BLaER1 (cell line): Measurements from ENCODE around the gene SVBP.
"Not testable (repeated sequence)": the region's sequence is repeated elsewhere in the genome, so short reads cannot be mapped to it uniquely, and the experiment has no call there.

ENCODE experiments used
- H3K27ac ChIP-seq: shearing (Covaris generic); formaldehyde crosslinking; 2 replicates; pipeline ENCODE4 v1.8.1; 2022
- H3K27me3 ChIP-seq: shearing (Covaris generic); formaldehyde crosslinking; 2 replicates; pipeline ENCODE4 v1.8.1; 2022
- H3K36me3 ChIP-seq: shearing (Covaris generic); formaldehyde crosslinking; 2 replicates; pipeline ENCODE4 v1.8.1; 2022
- H3K4me1 ChIP-seq: shearing (Covaris generic); formaldehyde crosslinking; 2 replicates; pipeline ENCODE4 v1.8.1; 2022
- H3K4me2 ChIP-seq: shearing (Covaris generic); formaldehyde crosslinking; 2 replicates; pipeline ENCODE4 v1.8.1; 2022
- H3K4me3 ChIP-seq: shearing (Covaris generic); formaldehyde crosslinking; 2 replicates; pipeline ENCODE4 v1.8.1; 2022
- H3K9ac ChIP-seq: shearing (Covaris generic); formaldehyde crosslinking; 2 replicates; pipeline ENCODE4 v1.8.1; 2022
- H3K9me3 ChIP-seq: shearing (Covaris generic); formaldehyde crosslinking; 2 replicates; pipeline ENCODE4 v1.8.1; 2022
- H4K20me1 ChIP-seq: shearing (Covaris generic); formaldehyde crosslinking; 2 replicates; pipeline ENCODE4 v1.8.1; 2022
- Cebpa-rat ChIP-seq: shearing (Covaris generic); IDR thresholded peaks from 2 replicates; pipeline ENCODE4 v1.8.1; 2022

Gene SVBP

GRCh38 chr1:42825036-42825851 lies 8.0 kb upstream of the SVBP start:
- TF ChIP-seq Cebpa-rat = no peak
- H3K36me3 ChIP-seq = no peaks in the 10 kb centered on the region
- no peaks in the 10 kb centered on the region for H4K20me1 ChIP-seq
- no peak overlapping the region for H3K4me2 ChIP-seq
- no peak overlapping the region for H3K9ac ChIP-seq
- H3K27me3 ChIP-seq = no peaks in the 10 kb centered on the region
- H3K9me3 ChIP-seq = no peaks in the 10 kb centered on the region
- H3K4me3 ChIP-seq = no peak overlapping the region
- H3K27ac ChIP-seq = no peak overlapping the region
- no peaks in the 10 kb centered on the region for H3K4me1 ChIP-seq

DNA sequence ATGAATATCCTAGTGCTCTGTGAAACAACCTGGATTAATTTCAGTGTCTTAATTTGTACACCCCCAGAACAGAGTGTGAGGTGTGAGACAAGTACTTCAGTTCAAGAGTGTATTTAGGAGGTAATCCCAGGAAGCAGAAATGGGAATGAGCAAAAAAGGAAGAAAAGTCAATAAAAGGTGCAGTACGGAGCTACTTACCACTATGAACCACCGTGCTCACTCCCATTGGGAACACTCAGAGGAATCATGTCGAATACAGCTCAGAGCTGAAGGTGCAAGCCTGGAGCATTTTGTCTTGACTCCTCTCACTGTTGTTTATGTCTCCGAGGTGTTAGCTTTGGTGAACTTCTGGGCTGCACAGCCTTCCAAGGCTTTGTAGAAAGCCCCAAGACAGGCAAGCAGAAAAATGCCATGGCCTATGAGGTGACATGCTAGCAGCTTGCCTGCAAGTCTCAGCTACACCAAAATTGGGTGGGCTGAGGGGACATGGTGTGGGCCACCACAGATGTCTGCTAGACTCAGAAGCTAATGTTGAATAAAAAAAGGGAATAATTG lies 7.4 kb upstream of the SVBP start:
- Histone ChIP-seq H3K4me1 (no peaks in the 10 kb centered on the region), H3K9me3 (no peaks in the 10 kb centered on the region), H3K4me2 (no peak overlapping the region), H3K27ac (no peak overlapping the region), H3K27me3 (no peaks in the 10 kb centered on the region), H4K20me1 (no peaks in the 10 kb centered on the region), H3K4me3 (no peak overlapping the region), H3K9ac (no peak overlapping the region), H3K36me3 (no peaks in the 10 kb centered on the region)
- TF ChIP-seq Cebpa-rat = no peak

DNA sequence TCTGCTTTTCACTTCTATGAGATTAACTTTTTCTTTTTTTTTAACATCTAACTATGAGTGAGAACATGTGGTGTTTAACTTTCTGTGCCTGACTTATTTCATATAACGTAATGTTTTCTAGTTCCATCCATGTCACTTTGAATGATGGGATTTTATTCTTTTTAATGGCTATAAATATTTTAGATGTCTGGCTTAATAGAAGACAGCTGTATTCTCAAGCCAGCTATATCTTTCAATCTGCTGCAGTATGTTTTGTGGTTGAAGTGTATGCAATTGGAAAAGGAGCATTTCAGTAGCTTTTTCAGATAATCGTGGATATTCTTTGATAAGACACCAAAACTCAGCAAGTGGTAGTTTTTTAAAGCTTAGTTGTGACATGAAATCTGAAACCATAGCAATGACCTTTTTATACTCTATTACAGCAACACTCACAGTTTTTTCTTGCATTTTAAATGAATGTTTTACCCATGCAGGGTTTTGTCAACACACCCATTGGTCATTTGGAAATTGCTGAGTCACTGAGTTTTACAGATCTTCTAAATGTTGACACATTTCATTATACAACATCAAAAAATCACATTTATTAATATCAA lies 5.7 kb upstream of the SVBP start:
- Histone ChIP-seq H3K36me3 (no peaks in the 10 kb centered on the region), H3K27me3 (no peaks in the 10 kb centered on the region), H3K4me3 (no peak overlapping the region), H4K20me1 (no peaks in the 10 kb centered on the region), H3K9me3 (no peaks in the 10 kb centered on the region), H3K27ac (no peak overlapping the region), H3K9ac (no peak overlapping the region), H3K4me2 (no peak overlapping the region), H3K4me1 (peaks cover 2% of the 10 kb centered on the region; the same call in 1 of the 2 replicates)
- TF ChIP-seq Cebpa-rat = no peak

DNA sequence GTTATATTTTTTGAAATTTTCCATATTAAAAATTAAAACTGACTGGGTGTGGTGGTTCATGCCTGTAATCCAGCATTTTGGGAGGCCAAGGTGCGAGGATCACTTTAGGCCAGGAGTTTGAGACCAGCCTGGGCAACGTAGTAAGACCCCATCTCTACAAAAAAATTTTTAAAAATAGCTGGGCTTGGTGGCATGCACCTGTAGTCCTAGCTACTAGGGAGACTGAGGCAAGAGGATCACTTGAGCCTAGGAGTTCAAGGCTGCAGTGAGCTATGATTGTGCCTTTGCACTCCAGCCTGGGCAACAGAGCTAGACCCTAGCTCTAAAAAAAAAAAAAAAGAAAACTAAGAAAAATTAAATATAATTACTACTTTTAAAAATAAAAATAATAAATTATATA lies 4.5 kb upstream of the SVBP start:
- H3K36me3 ChIP-seq = no peaks in the 10 kb centered on the region
- H3K9me3 ChIP-seq = no peaks in the 10 kb centered on the region
- H4K20me1 ChIP-seq = no peaks in the 10 kb centered on the region
- H3K4me2 ChIP-seq = no peak overlapping the region
- H3K9ac ChIP-seq = no peak overlapping the region
- TF ChIP-seq Cebpa-rat = no peak
- H3K4me1 ChIP-seq = peaks cover 7% of the 10 kb centered on the region; the same call in 1 of the 2 replicates
- no peak overlapping the region for H3K27ac ChIP-seq
- H3K27me3 ChIP-seq = no peaks in the 10 kb centered on the region
- no peak overlapping the region for H3K4me3 ChIP-seq

GRCh38 chr1:42820813-42821212 lies 3.6 kb upstream of the SVBP start:
- H3K4me2 ChIP-seq = no peak overlapping the region
- H3K27me3 ChIP-seq = no peaks in the 10 kb centered on the region
- no peaks in the 10 kb centered on the region for H3K36me3 ChIP-seq
- peaks cover 15% of the 10 kb centered on the region for H3K4me1 ChIP-seq
- H3K9me3 ChIP-seq = no peaks in the 10 kb centered on the region
- no peaks in the 10 kb centered on the region for H4K20me1 ChIP-seq
- no peak overlapping the region for H3K27ac ChIP-seq
- H3K4me3 ChIP-seq = no peak overlapping the region
- H3K9ac ChIP-seq = no peak overlapping the region
- TF ChIP-seq Cebpa-rat = no peak

GRCh38 chr1:42817976-42818375 lies 779 bp upstream of the SVBP start:
- TF ChIP-seq Cebpa-rat = no peak
- no peak overlapping the region; the same call in 1 of the 2 replicates for H3K4me3 ChIP-seq
- H4K20me1 ChIP-seq = no peaks in the 10 kb centered on the region
- H3K4me2 ChIP-seq = peak overlapping the region; percentile 86
- H3K27me3 ChIP-seq = no peaks in the 10 kb centered on the region
- peaks cover 6% of the 10 kb centered on the region; the same call in 1 of the 2 replicates for H3K36me3 ChIP-seq
- no peaks in the 10 kb centered on the region for H3K9me3 ChIP-seq
- peaks cover 19% of the 10 kb centered on the region for H3K4me1 ChIP-seq
- H3K27ac ChIP-seq = no peak overlapping the region
- H3K9ac ChIP-seq = no peak overlapping the region

- Histone ChIP-seq H3K4me1 (peaks cover 19% of the 10 kb centered on the region), H3K9me3 (no peaks in the 10 kb centered on the region), H3K27me3 (no peaks in the 10 kb centered on the region), H3K4me3 (peak overlapping the region; percentile 69), H3K4me2 (peak overlapping the region; percentile 86), H3K9ac (no peak overlapping the region), H4K20me1 (no peaks in the 10 kb centered on the region), H3K36me3 (peaks cover 6% of the 10 kb centered on the region; the same call in 1 of the 2 replicates), H3K27ac (peak overlapping the region; percentile 97)
- no peak for TF ChIP-seq Cebpa-rat
Observed at GRCh38 chr1:42817440-42817767, 207 bp upstream of the SVBP start.

- peaks cover 19% of the 10 kb centered on the region for H3K4me1 ChIP-seq
- H3K9ac ChIP-seq = peak overlapping the region; percentile 94
- H3K27me3 ChIP-seq = no peaks in the 10 kb centered on the region
- no peaks in the 10 kb centered on the region for H3K9me3 ChIP-seq
- no peaks in the 10 kb centered on the region for H4K20me1 ChIP-seq
- TF ChIP-seq Cebpa-rat = no peak
- peak overlapping the region; percentile 81 for H3K4me2 ChIP-seq
- peak overlapping the region; percentile 97; the same call in 1 of the 2 replicates for H3K27ac ChIP-seq
- peak overlapping the region; percentile 69 for H3K4me3 ChIP-seq
- peaks cover 10% of the 10 kb centered on the region for H3K36me3 ChIP-seq
Observed at GRCh38 chr1:42815941-42816584, 1.1 kb downstream of the SVBP start.

DNA sequence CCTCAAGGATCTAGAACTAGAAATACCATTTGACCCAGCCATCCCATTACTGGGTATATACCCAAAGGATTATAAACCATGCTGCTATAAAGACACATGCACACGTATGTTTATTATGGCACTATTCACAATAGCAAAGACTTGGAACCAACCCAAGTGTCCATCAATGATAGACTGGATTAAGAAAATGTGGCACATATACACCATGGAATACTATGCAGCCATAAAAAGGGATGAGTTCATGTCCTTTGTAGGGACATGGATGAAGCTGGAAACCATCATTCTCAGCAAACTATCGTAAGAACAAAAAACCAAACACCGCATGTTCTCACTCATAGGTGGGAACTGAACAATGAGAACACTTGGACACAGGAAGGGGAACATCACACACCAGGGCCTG lies 2.4 kb downstream of the SVBP start:
- H4K20me1 ChIP-seq = not testable (repeated sequence)
- peaks cover 19% of the 10 kb centered on the region for H3K4me1 ChIP-seq

More for the DNA sequence above, 2.4 kb downstream of the SVBP start:
- peaks cover 16% of the 10 kb centered on the region for H3K36me3 ChIP-seq
- not testable (repeated sequence) for H3K4me3 ChIP-seq, H3K9me3 ChIP-seq, H3K27me3 ChIP-seq, H3K27ac ChIP-seq, H3K9ac ChIP-seq, H3K4me2 ChIP-seq
